NCI-H1436 (cell line): ENCODE measurements around the gene ANKRD44.

Experiments
- DNase-seq: peaks from one replicate; lab custom pipeline; 2025; lab: John Stamatoyannopoulos, UW

The ANKRD44 gene

DNA sequence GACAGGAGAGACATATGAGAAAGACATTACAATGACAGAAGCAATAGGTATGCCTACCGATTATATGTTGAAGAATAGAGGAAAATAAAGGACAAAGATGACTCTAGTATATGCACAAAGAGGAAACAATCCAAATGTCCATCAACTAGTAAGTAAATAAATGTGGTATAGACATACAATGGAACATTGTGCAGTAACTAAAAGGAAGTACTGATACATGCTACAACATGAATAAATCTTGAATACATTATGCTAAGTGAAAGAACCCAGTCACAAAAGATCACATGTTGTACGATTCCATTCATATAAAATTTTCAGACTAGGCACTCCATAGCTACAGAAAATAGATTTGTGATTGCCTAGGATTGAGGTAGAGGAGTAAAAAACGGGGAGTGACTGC, 355.5 kb downstream of the ANKRD44 start:
- DNase-seq, result no peak

DNA sequence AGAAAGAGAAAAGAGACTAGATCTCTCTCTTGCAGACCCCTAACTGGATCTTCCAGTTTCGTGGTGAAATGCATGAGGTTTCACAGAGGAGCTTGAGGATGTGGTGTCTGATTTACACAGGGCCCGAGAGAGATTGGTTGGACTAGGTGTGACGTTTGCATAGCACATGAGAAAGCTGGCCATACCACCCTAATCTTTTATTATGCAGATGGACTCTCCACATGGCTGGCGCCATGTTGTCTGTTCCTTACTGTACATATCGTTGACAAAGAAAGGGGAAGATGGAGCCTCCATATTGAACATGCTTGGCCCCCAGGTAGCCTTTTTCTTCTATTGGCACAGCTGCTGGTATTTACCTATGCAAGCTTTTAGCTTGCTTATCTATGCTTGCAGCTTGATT, 356.6 kb downstream of the ANKRD44 start:
- peak; percentile 55 for DNase-seq

DNA sequence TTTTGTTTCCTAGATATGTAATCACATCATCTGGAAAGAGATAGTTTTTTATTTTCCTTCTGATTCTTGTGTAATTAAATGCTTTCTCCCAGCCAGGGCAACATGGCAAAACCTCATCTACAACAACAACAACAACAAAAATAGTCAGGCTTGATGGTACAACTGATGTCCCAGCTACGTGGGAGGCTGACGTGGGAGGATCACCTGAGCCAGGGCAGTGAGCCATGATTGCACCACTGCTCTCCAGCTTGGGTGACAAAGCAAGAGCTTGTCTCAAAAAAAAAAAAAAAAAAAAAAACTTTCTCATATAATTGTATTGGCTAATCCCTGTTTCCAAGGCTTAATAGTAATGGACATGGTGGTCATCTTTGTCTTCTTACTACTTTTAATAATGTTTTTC, 357.6 kb downstream of the ANKRD44 start:
- DNase-seq, result no peak

DNA sequence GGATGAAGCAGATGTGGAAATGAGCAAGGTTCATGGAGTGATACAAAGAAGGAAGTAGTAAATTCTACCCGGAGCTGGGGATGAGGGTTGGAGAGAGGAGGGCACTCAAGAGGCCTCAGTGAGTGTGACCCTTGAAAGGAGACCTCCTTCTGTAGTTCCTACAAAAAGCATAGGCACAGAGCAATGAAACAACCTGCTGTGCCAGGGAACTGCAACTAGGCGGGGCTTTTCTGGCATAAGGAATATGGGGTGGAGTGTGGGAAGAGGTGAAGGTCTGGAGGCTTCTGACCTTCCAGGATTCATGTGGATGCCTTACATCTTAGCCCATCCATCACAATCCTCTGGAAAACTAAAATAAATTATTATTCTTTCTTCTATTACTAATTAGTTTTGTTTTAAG, 358.6 kb downstream of the ANKRD44 start:
- no peak for DNase-seq

DNA sequence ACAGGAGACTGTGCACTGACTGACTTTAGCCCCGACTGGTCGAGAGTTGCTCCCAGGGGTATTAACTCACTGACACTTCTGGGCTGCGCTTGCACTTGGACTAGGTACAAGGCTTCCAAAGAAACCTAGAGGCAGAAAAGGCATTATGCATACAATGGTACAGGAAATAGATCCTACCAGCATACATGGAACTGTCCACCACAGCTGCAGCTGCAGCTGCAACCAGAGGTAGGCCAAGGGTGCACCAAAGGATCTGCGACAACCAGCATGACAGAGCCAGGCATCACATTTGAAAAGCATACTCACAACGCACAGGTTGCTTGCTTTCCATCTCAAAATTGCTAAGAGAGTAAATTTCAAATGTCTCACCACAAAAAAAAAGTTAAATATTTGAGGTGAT, 361.5 kb downstream of the ANKRD44 start:
- DNase-seq, result no peak

DNA sequence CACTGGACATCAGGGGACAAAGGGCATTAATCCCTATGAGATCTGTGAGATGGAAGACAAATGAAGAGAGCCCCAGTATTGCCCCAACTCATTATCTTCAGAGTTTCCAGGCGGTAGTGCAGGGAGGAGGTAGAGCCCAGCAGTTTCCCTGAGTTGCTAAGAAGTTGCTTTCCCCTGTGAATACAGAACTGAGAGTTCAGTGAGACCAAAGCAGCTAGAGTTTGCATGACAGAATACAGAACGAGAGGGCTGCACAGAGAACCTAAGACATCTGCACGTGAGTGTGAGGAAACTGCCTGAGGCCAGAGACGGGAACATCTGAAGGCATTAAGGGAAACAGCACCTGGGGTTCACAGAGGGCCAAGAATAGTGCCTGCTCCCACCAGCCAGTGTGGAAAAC, 366.0 kb downstream of the ANKRD44 start:
- no peak for DNase-seq

DNA sequence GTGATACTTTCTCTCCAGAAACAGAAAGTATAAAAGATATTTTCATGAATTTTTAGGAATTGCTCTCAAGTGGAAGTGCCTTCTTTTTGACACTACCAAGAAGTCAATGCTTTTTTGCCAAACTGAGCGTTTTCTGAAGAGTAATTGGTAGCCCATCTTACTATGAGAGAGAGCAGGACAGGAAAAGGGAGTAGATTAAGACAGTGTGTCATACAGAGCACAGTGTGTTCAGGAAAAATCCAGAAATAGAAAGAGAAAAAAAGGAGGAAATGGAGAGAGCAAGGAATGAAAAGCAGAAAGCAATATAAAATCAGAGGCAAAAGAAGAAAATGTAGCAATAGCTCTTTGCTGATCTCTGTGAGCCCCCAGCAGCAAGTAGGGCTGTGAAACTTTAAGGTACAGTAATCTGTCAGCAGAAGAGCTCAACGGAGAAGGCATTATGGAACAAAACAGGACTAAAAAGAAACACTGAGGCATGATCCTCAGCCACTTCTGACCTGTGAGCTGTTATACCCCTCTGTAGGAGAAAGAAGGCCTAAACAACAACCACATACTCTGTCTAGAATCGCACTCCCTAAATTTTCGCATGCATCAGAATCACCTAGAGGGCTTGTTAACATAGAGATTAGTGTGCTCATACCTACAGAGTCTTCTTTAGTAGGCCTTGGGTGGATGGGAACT, 369.0 kb downstream of the ANKRD44 start:
- no peak for DNase-seq

DNA sequence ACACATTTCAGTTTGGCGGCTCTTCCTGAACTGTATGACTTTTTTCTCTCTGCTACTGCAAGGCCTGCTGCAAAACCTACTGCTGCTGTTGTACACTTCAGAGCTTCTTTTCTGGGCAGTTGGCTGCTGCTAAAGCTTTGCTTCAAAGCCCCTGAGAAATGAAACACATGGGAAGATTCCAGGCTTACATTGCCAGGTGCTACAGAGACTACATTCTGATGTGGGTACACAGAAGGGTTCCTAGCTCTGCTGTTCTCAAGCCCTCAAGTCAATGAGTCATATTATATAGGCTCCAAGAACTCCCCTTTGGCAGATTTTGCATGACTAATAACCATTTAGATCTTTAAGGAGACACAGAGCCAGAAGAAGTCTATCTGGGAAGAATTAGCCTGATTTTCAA, 371.2 kb downstream of the ANKRD44 start:
- DNase-seq, result no peak
